Fibroblast of lung (primary cell): ENCODE results near the gene ADH5. TPM values are rescaled to one million over a fixed set of nuclear protein-coding genes. Genes with fewer than 3 reads are reported as not detected.
A peak's percentile ranks its signal among the peaks of the same experiment; 100 is the strongest.

ENCODE experiments used
- DNase-seq, 2 donors: peaks; one replicate each; pipeline versions ENCODE4 v3.0.0 to v3.0.0-alpha.2; 2010; ENCODE audit warnings: low read depth in 2 of 2
- H2AFZ ChIP-seq: 2 replicates; pipeline ENCODE4 v1.5.1; 2012; ENCODE audit warnings: low read length, control low read depth, inconsistent platforms
- H3K27ac ChIP-seq: 2 replicates; pipeline ENCODE4 v1.5.1; 2011; ENCODE audit warnings: low read length, control low read depth; ENCODE audit not compliant: insufficient read depth
- H3K27me3 ChIP-seq: 2 replicates; pipeline ENCODE4 v1.5.1; 2011; ENCODE audit warnings: mild to moderate bottlenecking, low read length; ENCODE audit not compliant: control insufficient read depth, insufficient read depth
- H3K36me3 ChIP-seq: 2 replicates; pipeline ENCODE4 v1.5.1; 2011; ENCODE audit warnings: low read length; ENCODE audit not compliant: control insufficient read depth, insufficient read depth
- H3K4me1 ChIP-seq: 2 replicates; pipeline ENCODE4 v1.5.1; 2011; ENCODE audit warnings: low read length; ENCODE audit not compliant: control insufficient read depth, insufficient read depth; ENCODE audit errors: extremely low read depth
- H3K4me2 ChIP-seq: 2 replicates; pipeline ENCODE4 v1.5.1; 2011; ENCODE audit warnings: low read length, control low read depth; ENCODE audit not compliant: insufficient read depth; ENCODE audit errors: extremely low read depth
- H3K4me3 ChIP-seq, 4 experiments: fragments of 200-600 bp in 1 of 4; sonication (generic) in 1 of 4; replicated peaks in 1 of 4; 2 replicates each; pipeline ENCODE4 v1.5.1; 2011 to 2016; ENCODE audit warnings: low read length in 4 of 4, low read depth in 3 of 4, mild to moderate bottlenecking in 3 of 4, control low read depth in 2 of 4, inconsistent platforms in 1 of 4, mixed read lengths in 1 of 4; ENCODE audit not compliant: insufficient read depth in 1 of 4; ENCODE audit errors: control extremely low read depth in 1 of 4
- H3K79me2 ChIP-seq: 2 replicates; pipeline ENCODE4 v1.5.1; 2012; ENCODE audit warnings: mild to moderate bottlenecking, low read length, inconsistent platforms; ENCODE audit not compliant: control insufficient read depth, insufficient read depth
- H3K9ac ChIP-seq: 2 replicates; pipeline ENCODE4 v1.5.1; 2011; ENCODE audit warnings: mild to moderate bottlenecking, low read length, control low read depth; ENCODE audit not compliant: insufficient read depth
- H3K9me3 ChIP-seq: 2 replicates; pipeline ENCODE4 v1.5.1; 2012; ENCODE audit warnings: low read depth, low read length; ENCODE audit not compliant: control insufficient read depth, insufficient read depth
- H4K20me1 ChIP-seq: 2 replicates; pipeline ENCODE4 v1.5.1; 2011; ENCODE audit warnings: low read length; ENCODE audit not compliant: control insufficient read depth, insufficient read depth; ENCODE audit errors: extremely low read depth
- CTCF ChIP-seq, 2 donors: IDR thresholded peaks in 1 of 2; conservative IDR thresholded peaks in 1 of 2; 1 replicate in 1 of 2; 2 replicates in 1 of 2; pipeline ENCODE4 v1.5.1; 2011 to 2012; ENCODE audit warnings: low read length in 2 of 2, control low read depth in 1 of 2, inconsistent platforms in 1 of 2, low read depth in 1 of 2, mild to moderate bottlenecking in 1 of 2
- EZH2 ChIP-seq: IDR thresholded peaks from 2 replicates; pipeline ENCODE4 v1.5.1; 2012; ENCODE audit warnings: low read length, control low read depth, mild to moderate bottlenecking; ENCODE audit errors: missing control alignments
- polyA plus RNA-seq, 2 donors: library from polyadenylated mRNA; depleted of rRNA in 1 of 2; stranded (reverse) in 1 of 2; unstranded in 1 of 2; fragments of >200 nt; gene quantifications; 2 replicates each; pipeline ENCODE4 v1.2.1, GENCODE V29; 2011 to 2012; ENCODE audit warnings: missing spikeins in 1 of 2
- total RNA-seq: library from RNA; depleted of rRNA; stranded (reverse); fragments of >200 nt; gene quantifications from 2 replicates; pipeline ENCODE4 v1.2.1, GENCODE V29; 2014

Gene ADH5
- total and polyA plus RNA-seq, 2 donors (not counting 1 experiment from before 2014, with no cell fraction given), result 307 to 504 TPM

GRCh38 chr4:99134586-99134985 is 46.0 kb upstream of the ADH5 start:
- no peaks in the 10 kb centered on the region for H4K20me1 ChIP-seq
- TF ChIP-seq EZH2, result no peak
- no peak for TF ChIP-seq CTCF (conservative IDR thresholded peaks at IDR 0.05 in 1 of 2, IDR thresholded peaks at IDR 0.05 in 1 of 2; ENCODE audit: low read depth in 1 of 2, low read length in 2 of 2)

GRCh38 chr4:99131378-99131777 is 42.8 kb upstream of the ADH5 start:
- Histone ChIP-seq H3K79me2 (no peaks in the 10 kb centered on the region), H3K4me3 (no peak overlapping the region), H3K4me2 (no peak overlapping the region), H2AFZ (no peak overlapping the region), H3K27ac (no peak overlapping the region), H3K4me1 (no peaks in the 10 kb centered on the region), H4K20me1 (no peaks in the 10 kb centered on the region), H3K9me3 (no peaks in the 10 kb centered on the region), H3K9ac (no peak overlapping the region), H3K27me3 (no peaks in the 10 kb centered on the region), H3K36me3 (no peaks in the 10 kb centered on the region)
- DNase-seq, result no peak
- TF ChIP-seq EZH2 (no peak), CTCF (conservative IDR thresholded peaks at IDR 0.05 in 1 of 2, IDR thresholded peaks at IDR 0.05 in 1 of 2; ENCODE audit: low read depth in 1 of 2, low read length in 2 of 2) (no peak)

More at GRCh38 chr4:99134586-99134985, 46.0 kb upstream of the ADH5 start:
- H3K4me1 ChIP-seq, result no peaks in the 10 kb centered on the region
- no peak overlapping the region for H3K27ac ChIP-seq
- H3K36me3 ChIP-seq, result no peaks in the 10 kb centered on the region
- no peak overlapping the region for H3K9ac ChIP-seq
- no peak overlapping the region for H3K4me2 ChIP-seq
- H3K79me2 ChIP-seq, result no peaks in the 10 kb centered on the region
- no peak overlapping the region for H2AFZ ChIP-seq
- DNase-seq, result peak in 1 of 2 donors; percentile 47
- no peaks in the 10 kb centered on the region for H3K27me3 ChIP-seq
- no peak overlapping the region for H3K4me3 ChIP-seq
- H3K9me3 ChIP-seq, result no peaks in the 10 kb centered on the region

- no peak overlapping the region for H2AFZ ChIP-seq
- H3K79me2 ChIP-seq, result no peaks in the 10 kb centered on the region
- no peak overlapping the region for H3K9ac ChIP-seq
- no peaks in the 10 kb centered on the region for H4K20me1 ChIP-seq
- H3K4me2 ChIP-seq, result no peak overlapping the region
- no peaks in the 10 kb centered on the region for H3K9me3 ChIP-seq
- H3K4me1 ChIP-seq, result no peaks in the 10 kb centered on the region
- no peak for TF ChIP-seq CTCF (conservative IDR thresholded peaks at IDR 0.05 in 1 of 2, IDR thresholded peaks at IDR 0.05 in 1 of 2; ENCODE audit: low read depth in 1 of 2, low read length in 2 of 2)
- no peak for TF ChIP-seq EZH2
- DNase-seq, result no peak
- H3K36me3 ChIP-seq, result no peaks in the 10 kb centered on the region
- no peaks in the 10 kb centered on the region for H3K27me3 ChIP-seq
- H3K27ac ChIP-seq, result no peak overlapping the region
- no peak overlapping the region for H3K4me3 ChIP-seq
These were observed 37.8 kb upstream of the ADH5 start for GRCh38 chr4:99126376-99126775.
